Brain microvascular endothelial cell (primary cell): ENCODE data around the gene TBC1D26.
A peak's percentile ranks its signal among the peaks of the same experiment; 100 is the strongest.
"Not testable (repeated sequence)": the region's sequence is repeated elsewhere in the genome, so short reads cannot be mapped to it uniquely, and the experiment has no call there.

Experiments
- DNase-seq: peaks from one replicate; pipeline ENCODE4 v3.0.0-alpha.2; 2020
- H3K27ac ChIP-seq: fragments of 250-450 bp; sonication (Bioruptor Pico); 2 replicates; pipeline ENCODE4 v1.5.1; 2020; ENCODE audit warnings: mild to moderate bottlenecking, moderate library complexity
- H3K27me3 ChIP-seq: fragments of 250-450 bp; sonication (Bioruptor Pico); replicated peaks from 2 replicates; pipeline ENCODE4 v1.5.1; 2020; ENCODE audit warnings: mild to moderate bottlenecking
- H3K36me3 ChIP-seq: fragments of 250-450 bp; sonication (Bioruptor Pico); replicated peaks from 2 replicates; pipeline ENCODE4 v1.5.1; 2020; ENCODE audit warnings: mild to moderate bottlenecking
- H3K4me3 ChIP-seq: 2 replicates; pipeline ENCODE4 v1.5.1; 2011; ENCODE audit warnings: low read depth, mild to moderate bottlenecking, control low read depth, low read length, moderate library complexity
- in situ Hi-C: cut with HindIII; loops from 2 replicates; pipeline ENCODE4 v1.10.0; 2017; ENCODE audit warnings: low sequenced_read_pairs, low pct_ligation_motif_present
- TF ChIP-seq, protein P1 (sequence below): IDR thresholded peaks from 2 replicates; pipeline ENCODE4 v1.5.1; 2011; ENCODE audit warnings: low read depth, mild to moderate bottlenecking, moderate library complexity, low read length, control low read depth, inconsistent platforms; ENCODE audit errors: missing control alignments

Gene TBC1D26

DNA sequence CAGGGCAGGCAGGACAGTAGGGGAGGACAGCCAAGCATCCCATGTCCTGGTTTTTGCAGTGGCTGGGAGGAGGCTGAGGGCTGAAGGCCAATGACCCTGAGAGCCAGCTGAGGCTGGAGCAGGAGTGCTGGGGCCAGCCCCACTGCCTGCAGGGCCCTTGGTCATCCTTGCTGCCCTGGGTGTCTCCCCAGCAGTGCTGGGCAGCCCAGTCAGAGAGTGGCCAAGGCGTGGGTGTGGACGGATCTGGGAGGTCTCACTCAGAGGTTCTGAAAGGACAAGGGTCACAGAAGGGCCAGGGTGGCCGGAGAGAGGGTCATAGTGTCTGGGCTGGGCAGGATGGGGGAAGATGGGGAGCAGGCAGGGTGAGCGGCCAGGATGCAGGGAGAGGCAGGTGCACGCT is 4.5 kb downstream of the TBC1D26 start:
- H3K27ac ChIP-seq, DNase-seq, H3K4me3 ChIP-seq, H3K27me3 ChIP-seq, H3K36me3 ChIP-seq, in situ Hi-C loops: not testable (repeated sequence)

DNA sequence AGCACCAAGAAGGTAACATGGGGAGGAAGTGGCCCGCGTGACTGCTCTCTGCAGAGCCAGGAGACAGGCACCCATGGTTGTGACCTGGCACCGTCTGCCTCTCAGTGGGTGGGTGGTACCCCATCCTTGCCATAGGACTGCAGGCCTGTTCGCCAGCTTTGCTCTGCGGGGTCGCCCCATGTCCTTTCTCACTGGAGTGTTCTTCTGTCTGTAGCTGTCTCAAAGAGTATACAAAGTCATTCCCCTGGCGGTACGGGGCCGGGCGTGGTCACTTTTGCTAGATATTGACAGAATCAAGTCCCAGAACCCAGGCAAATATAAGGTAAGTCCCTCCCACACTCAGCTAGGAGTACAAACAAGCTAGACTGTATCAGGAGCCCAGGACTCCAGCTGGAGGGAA is 6.0 kb downstream of the TBC1D26 start:
- H3K27ac ChIP-seq = no peak overlapping the region
- in situ Hi-C loops = no loop called here
- H3K27me3 ChIP-seq = no peaks in the 10 kb centered on the region

DNA sequence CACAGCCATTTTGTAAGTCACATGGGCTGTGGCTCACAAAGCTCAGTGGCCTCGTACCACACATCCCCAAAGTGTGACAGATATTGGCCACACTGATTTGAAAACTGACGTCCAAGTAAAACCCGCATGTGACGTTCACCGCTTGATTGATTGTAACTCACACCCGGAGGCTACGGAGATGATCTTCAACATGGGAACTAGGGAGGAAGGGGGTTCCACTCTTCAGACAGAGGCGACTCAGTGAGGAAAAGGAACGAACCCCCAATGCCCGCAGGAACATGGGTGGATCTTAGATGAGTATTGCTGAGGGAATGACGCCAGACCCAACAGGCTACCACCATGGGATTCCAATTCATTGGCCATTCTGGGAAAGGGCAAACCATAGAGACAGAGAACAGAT is 7.2 kb downstream of the TBC1D26 start:
- in situ Hi-C loops, H3K27ac ChIP-seq, H3K36me3 ChIP-seq, DNase-seq, H3K4me3 ChIP-seq, H3K27me3 ChIP-seq: not testable (repeated sequence)

More for the DNA sequence above, 6.0 kb downstream of the TBC1D26 start:
- TF ChIP-seq, protein P1, sequence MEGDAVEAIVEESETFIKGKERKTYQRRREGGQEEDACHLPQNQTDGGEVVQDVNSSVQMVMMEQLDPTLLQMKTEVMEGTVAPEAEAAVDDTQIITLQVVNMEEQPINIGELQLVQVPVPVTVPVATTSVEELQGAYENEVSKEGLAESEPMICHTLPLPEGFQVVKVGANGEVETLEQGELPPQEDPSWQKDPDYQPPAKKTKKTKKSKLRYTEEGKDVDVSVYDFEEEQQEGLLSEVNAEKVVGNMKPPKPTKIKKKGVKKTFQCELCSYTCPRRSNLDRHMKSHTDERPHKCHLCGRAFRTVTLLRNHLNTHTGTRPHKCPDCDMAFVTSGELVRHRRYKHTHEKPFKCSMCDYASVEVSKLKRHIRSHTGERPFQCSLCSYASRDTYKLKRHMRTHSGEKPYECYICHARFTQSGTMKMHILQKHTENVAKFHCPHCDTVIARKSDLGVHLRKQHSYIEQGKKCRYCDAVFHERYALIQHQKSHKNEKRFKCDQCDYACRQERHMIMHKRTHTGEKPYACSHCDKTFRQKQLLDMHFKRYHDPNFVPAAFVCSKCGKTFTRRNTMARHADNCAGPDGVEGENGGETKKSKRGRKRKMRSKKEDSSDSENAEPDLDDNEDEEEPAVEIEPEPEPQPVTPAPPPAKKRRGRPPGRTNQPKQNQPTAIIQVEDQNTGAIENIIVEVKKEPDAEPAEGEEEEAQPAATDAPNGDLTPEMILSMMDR = no peak
- Histone ChIP-seq H3K4me3 (no peak overlapping the region), H3K36me3 (no peaks in the 10 kb centered on the region)
- no peak for DNase-seq

DNA sequence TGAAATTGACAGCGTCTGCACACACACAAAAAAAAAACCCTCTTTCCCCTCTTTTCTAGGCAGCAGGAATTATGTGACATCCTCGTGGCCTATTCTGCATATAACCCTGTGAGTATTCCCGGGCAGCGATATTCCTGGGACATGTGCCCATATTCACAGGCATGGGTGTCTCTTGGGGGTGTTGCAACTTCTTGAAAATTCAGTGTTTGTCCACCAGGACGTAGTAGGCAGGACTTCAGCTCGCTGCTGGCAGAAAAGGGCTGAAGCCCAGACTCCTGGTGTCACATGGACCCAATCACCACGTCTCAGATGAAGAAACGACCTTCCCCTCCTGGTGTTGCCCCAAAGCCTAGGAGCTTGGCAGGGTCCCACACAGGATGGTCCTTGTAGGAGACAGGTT is 8.0 kb downstream of the TBC1D26 start:
- H3K27me3 ChIP-seq, in situ Hi-C loops, H3K4me3 ChIP-seq, H3K27ac ChIP-seq, H3K36me3 ChIP-seq, DNase-seq: not testable (repeated sequence)
- TF ChIP-seq, protein P1 = peak; percentile 15

DNA sequence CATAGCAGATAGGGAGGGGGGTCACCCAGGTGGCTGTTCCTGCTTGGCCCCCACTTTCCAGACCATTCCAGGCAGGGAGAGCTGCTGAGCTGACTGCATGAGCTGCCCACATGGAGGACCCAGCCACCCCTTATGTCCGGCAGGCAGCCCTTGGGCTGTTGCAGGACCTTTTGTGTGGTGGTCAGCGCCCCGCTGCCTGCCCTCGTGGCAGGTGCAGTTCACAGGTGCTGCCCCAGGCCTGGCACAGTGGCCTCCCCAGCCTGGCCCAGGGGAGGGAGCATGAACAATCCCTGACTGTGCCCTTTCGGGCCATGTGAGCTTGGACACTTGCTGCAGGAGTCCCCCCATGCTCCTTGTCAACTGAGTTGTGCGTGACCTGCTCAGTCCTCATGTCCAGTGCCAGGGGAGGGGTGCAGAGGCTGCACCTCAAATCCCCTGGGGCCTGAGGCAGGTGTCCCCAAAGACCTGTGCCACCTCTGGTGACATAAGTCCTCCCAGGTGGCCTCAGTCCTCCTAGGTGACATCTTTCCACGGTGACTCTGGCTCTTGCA is 8.6 kb downstream of the TBC1D26 start:
- no peaks in the 10 kb centered on the region for H3K27me3 ChIP-seq
- no peak overlapping the region for H3K4me3 ChIP-seq
- TF ChIP-seq, protein P1 = no peak
- H3K27ac ChIP-seq = no peak overlapping the region
- no peaks in the 10 kb centered on the region for H3K36me3 ChIP-seq
- no peak for DNase-seq
- in situ Hi-C loops = no loop called here

DNA sequence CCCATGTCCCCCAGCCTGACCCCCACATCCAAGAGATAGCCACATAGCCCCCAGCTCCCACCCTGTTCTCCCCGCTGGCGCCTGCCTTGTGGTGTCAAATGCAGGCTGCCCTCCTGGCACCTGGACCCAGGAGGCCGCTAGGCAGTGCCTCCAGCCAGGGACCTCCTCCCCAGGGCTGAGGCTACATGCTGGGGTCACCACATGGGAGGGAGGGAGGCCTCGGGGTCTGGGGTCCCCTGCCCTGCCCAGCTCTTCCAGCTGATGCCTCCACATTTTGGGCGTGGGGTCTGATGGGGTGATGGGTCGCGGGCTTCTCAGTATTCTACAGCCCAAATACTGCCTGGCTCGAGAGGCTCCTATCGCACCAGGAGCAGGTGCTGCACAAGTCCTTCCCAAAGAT is 9.5 kb downstream of the TBC1D26 start:
- H3K27ac ChIP-seq = no peak overlapping the region
- no peak overlapping the region for H3K4me3 ChIP-seq
- H3K27me3 ChIP-seq = no peaks in the 10 kb centered on the region
- DNase-seq = no peak
- TF ChIP-seq, protein P1 = no peak
- in situ Hi-C loops = no loop called here
- H3K36me3 ChIP-seq = no peaks in the 10 kb centered on the region

DNA sequence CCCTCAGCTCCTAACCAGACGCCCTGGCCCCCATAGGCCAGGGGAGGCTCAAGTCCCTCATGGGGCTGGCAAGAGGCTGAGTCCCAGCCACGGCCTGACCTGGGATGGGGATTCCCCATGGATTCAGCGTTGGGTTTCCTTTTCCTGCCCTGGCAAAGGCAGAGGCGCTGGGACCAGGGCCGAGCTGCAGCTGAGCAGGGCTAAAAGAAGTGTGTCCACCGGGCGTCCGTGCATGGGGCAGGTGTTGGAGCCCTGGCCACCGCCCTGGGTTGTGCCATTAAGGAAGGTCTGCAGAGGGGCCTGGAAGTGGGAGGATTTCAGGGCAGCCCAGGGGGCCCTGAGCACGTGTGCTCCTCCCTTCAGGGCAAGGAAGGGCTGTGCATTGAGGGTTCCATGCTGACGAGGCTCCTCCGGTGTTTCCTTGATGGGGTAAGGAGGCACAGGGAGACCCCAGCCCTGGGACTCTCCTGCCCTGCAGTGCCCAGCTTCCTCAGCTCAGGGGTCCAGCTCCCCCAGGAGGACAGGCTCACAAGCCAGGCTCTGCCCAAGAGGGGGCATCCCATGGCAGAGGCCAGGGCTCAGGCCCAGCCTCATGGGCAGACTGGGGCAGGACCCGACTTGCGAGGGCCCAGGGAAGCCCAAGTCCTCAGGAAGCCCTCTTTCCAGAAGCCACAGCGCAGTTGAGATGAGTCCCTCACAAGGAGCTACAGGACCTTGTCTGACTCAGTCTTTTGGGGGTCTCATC is 10.1 kb downstream of the TBC1D26 start:
- Histone ChIP-seq H3K36me3 (no peaks in the 10 kb centered on the region), H3K4me3 (no peak overlapping the region), H3K27me3 (no peaks in the 10 kb centered on the region), H3K27ac (no peak overlapping the region)
- DNase-seq = no peak
- in situ Hi-C loops = no loop called here
- TF ChIP-seq, protein P1 = no peak
